HepG2 (cell line): Measurements from ENCODE around the gene NRGN. TPM values are rescaled to one million over a fixed set of nuclear protein-coding genes. Genes with fewer than 3 reads are reported as not detected.

ENCODE experiments used
- CEBPG ChIP-seq: IDR thresholded peaks from 2 replicates; pipeline ENCODE4 v1.6.1; 2016
- DNMT1 ChIP-seq: sonication (generic); formaldehyde crosslinking; IDR thresholded peaks from 2 replicates; pipeline ENCODE4 v1.5.1; 2020; ENCODE audit warnings: mild to moderate bottlenecking, missing genetic modification reagents
- GZF1 ChIP-seq: sonication (generic); formaldehyde crosslinking; IDR thresholded peaks from 2 replicates; pipeline ENCODE4 v1.5.1; 2020; ENCODE audit warnings: mild to moderate bottlenecking, missing genetic modification reagents
- HDAC1 ChIP-seq: sonication (generic); formaldehyde crosslinking; IDR thresholded peaks from 2 replicates; pipeline ENCODE4 v1.5.1; 2020; ENCODE audit warnings: mild to moderate bottlenecking, missing genetic modification reagents
- HHEX ChIP-seq: IDR thresholded peaks from 2 replicates; pipeline ENCODE4 v1.6.1; 2016; ENCODE audit warnings: control low read depth
- HNF1A ChIP-seq, 2 experiments: sonication (generic) in 1 of 2; formaldehyde crosslinking in 1 of 2; IDR thresholded peaks; 2 replicates each; pipeline versions ENCODE4 v1.4.0 to v1.6.1; 2016 to 2020; ENCODE audit warnings: borderline replicate concordance in 1 of 2, low read depth in 1 of 2, mild to moderate bottlenecking in 1 of 2, missing genetic modification reagents in 1 of 2
- IKZF4 ChIP-seq: sonication (generic); formaldehyde crosslinking; IDR thresholded peaks from 2 replicates; pipeline ENCODE4 v1.5.1; 2020; ENCODE audit warnings: borderline replicate concordance, mild to moderate bottlenecking, low read depth, missing genetic modification reagents; ENCODE audit errors: not compliant biosample characterization
- KDM6A ChIP-seq: IDR thresholded peaks from 2 replicates; pipeline ENCODE4 v1.6.1; 2016; ENCODE audit warnings: low read depth
- NR0B2 ChIP-seq: sonication (generic); formaldehyde crosslinking; IDR thresholded peaks from 2 replicates; pipeline ENCODE4 v1.4.0; 2020; ENCODE audit warnings: mild to moderate bottlenecking, missing genetic modification reagents
- NR2F6 ChIP-seq, 2 experiments: IDR thresholded peaks; 2 replicates each; pipeline ENCODE4 v1.6.1; 2016; ENCODE audit warnings: antibody characterized with exemption in 1 of 2, mild to moderate bottlenecking in 1 of 2
- RAD21 ChIP-seq: fragments of 450-650 bp; formaldehyde crosslinking; IDR thresholded peaks from 2 replicates; pipeline ENCODE4 v1.5.0; 2020; ENCODE audit warnings: mild to moderate bottlenecking
- SALL1 ChIP-seq: sonication (generic); formaldehyde crosslinking; IDR thresholded peaks from 2 replicates; pipeline ENCODE4 v1.8.0; 2022; ENCODE audit warnings: mild to moderate bottlenecking, missing genetic modification reagents
- SOX13 ChIP-seq, 3 experiments: fragments of 450-650 bp in 1 of 3; sonication (generic) in 1 of 3; formaldehyde crosslinking in 1 of 3; IDR thresholded peaks in 2 of 3; conservative IDR thresholded peaks in 1 of 3; 2 replicates each; pipeline versions ENCODE4 v1.5.0 to v1.6.1; 2016 to 2020; ENCODE audit warnings: antibody characterized with exemption in 1 of 3, mild to moderate bottlenecking in 1 of 3, missing compliant biosample characterization in 1 of 3, missing genetic modification reagents in 1 of 3, moderate library complexity in 1 of 3
- SOX6 ChIP-seq, 2 experiments: fragments of 450-650 bp in 1 of 2; sonication (generic) in 1 of 2; formaldehyde crosslinking in 1 of 2; IDR thresholded peaks; 2 replicates each; pipeline versions ENCODE4 v1.4.0 to v1.6.1; 2017 to 2020; ENCODE audit warnings: antibody characterized with exemption in 1 of 2, mild to moderate bottlenecking in 1 of 2, missing genetic modification reagents in 1 of 2
- STAT5B ChIP-seq: sonication (generic); formaldehyde crosslinking; IDR thresholded peaks from 2 replicates; pipeline ENCODE4 v1.4.0; 2020; ENCODE audit warnings: missing genetic modification reagents
- TFDP2 ChIP-seq: sonication (generic); formaldehyde crosslinking; IDR thresholded peaks from 2 replicates; pipeline ENCODE4 v1.4.0; 2020; ENCODE audit warnings: missing genetic modification reagents
- ZBTB43 ChIP-seq: sonication (generic); formaldehyde crosslinking; conservative IDR thresholded peaks from 2 replicates; pipeline ENCODE4 v1.4.0; 2020; ENCODE audit warnings: missing genetic modification reagents
- ZNF124 ChIP-seq: sonication (generic); formaldehyde crosslinking; IDR thresholded peaks from 2 replicates; pipeline ENCODE4 v1.4.0; 2020; ENCODE audit warnings: missing genetic modification reagents
- ZNF614 ChIP-seq: IDR thresholded peaks from 2 replicates; pipeline ENCODE4 v1.6.1; 2018; ENCODE audit warnings: missing biosample characterization, missing genetic modification reagents, inconsistent platforms, borderline replicate concordance
- ZNF713 ChIP-seq: sonication (generic); formaldehyde crosslinking; IDR thresholded peaks from 2 replicates; pipeline ENCODE4 v1.4.0; 2020; ENCODE audit warnings: mild to moderate bottlenecking, missing genetic modification reagents
- ZNF776 ChIP-seq: sonication (generic); formaldehyde crosslinking; IDR thresholded peaks from 2 replicates; pipeline ENCODE4 v1.4.0; 2020; ENCODE audit warnings: mild to moderate bottlenecking, missing genetic modification reagents
- polyA plus RNA-seq, 8 experiments: library from polyadenylated mRNA; depleted of rRNA in 3 of 8; stranded (reverse) in 7 of 8; unstranded in 1 of 8; fragments of >200 nt; fragmentation: Illumina TruSeq in 4 of 8; extraction: Trizol in 4 of 8; gene quantifications; 2 replicates each; pipeline versions ENCODE4 v1.2.1 to v1.2.3, GENCODE V29; 2011 to 2016; ENCODE audit warnings: low read depth in 4 of 8, missing spikeins in 1 of 8, mixed read lengths in 1 of 8; ENCODE audit not compliant: insufficient read depth in 1 of 8
- total RNA-seq, 5 experiments: library from RNA; depleted of rRNA; stranded (reverse); fragments of >200 nt; fragmentation: Illumina TruSeq; extraction: Trizol; gene quantifications; 2 replicates each; pipeline ENCODE4 v1.2.3, GENCODE V29; 2016; ENCODE audit warnings: low read depth in 1 of 5

Gene NRGN
- total and polyA plus RNA-seq, 2 of the 13 experiments (the other 11 are each of a cell fraction or from before 2014, with no cell fraction given), result 0.22 TPM; not detected in 1

GRCh38 chr11:124758355-124759265, 18.9 kb downstream of the NRGN start (continued):
- TF ChIP-seq ZNF776 (CRISPR knock-in tag) (no peak), NR0B2 (0 out of 2 replicates have a peak, but pooled peaks have one; percentile 36), TFDP2 (peak; percentile 58; the same call in 1 of the 2 replicates), HDAC1 (CRISPR knock-in tag) (0 out of 2 replicates have a peak, but pooled peaks have one; percentile 36), ZNF614 (peak; percentile 47; the same call in 1 of the 2 replicates), SOX13 (IDR thresholded peaks at IDR 0.05) (no peak), SOX13 (CRISPR knock-in tag; conservative IDR thresholded peaks at IDR 0.05 in 1 of 2, IDR thresholded peaks at IDR 0.05 in 1 of 2) (peak in 1 of 2 experiments; percentile 25; a peak in 1 of 4 replicates), CEBPG (CRISPR knock-in tag) (peak; percentile 45; the same call in 1 of the 2 replicates), DNMT1 (CRISPR knock-in tag) (0 out of 2 replicates have a peak, but pooled peaks have one; percentile 53), IKZF4 (no peak), ZNF713 (CRISPR knock-in tag) (no peak), ZNF124 (CRISPR knock-in tag) (no peak), GZF1 (CRISPR knock-in tag) (no peak), HNF1A (IDR thresholded peaks at IDR 0.05; ENCODE audit: low read depth) (peak; percentile 84), HNF1A (CRISPR knock-in tag; IDR thresholded peaks at IDR 0.05; ENCODE audit: borderline replicate concordance) (peak; percentile 71), ZBTB43 (no peak), SOX6 (IDR thresholded peaks at IDR 0.05) (no peak), SOX6 (CRISPR knock-in tag; IDR thresholded peaks at IDR 0.05) (peak; percentile 25), HHEX (CRISPR knock-in tag) (no peak), STAT5B (CRISPR knock-in tag) (0 out of 2 replicates have a peak, but pooled peaks have one; percentile 33), NR2F6 (IDR thresholded peaks at IDR 0.05) (no peak), NR2F6 (CRISPR knock-in tag; IDR thresholded peaks at IDR 0.05) (peak; percentile 29; the same call in 1 of the 2 replicates), KDM6A (CRISPR knock-in tag) (no peak), SALL1 (CRISPR knock-in tag) (peak; percentile 32; the same call in 1 of the 2 replicates), RAD21 (CRISPR knock-in tag) (peak; percentile 80)
